Measurements from ENCODE around the gene PRKD2. TPM values are rescaled to one million over a fixed set of nuclear protein-coding genes. Genes with fewer than 3 reads are reported as not detected.

The PRKD2 gene
- total RNA-seq, 4 donors from 2014 or later: 30.8 to 85.7 (median 41.7) TPM

- Histone ChIP-seq H3K27ac (no peak overlapping the region), H3K4me1 (no peaks in the 10 kb centered on the region), H3K4me3 (no peak overlapping the region), H3K36me3 (no peaks in the 10 kb centered on the region), H3K9me3 (no peaks in the 10 kb centered on the region), H3K27me3 (no peaks in the 10 kb centered on the region)
- intact Hi-C loops (cut with DNase I; ENCODE audit: low total_unique reads): loop anchor here (5.0 kb wide), 1 partner anchor 43 kb away; no protein-coding TSS in a partner anchor
- no peak for DNase-seq
- no peak for TF ChIP-seq POLR2A (IDR thresholded peaks at IDR 0.05)
- TF ChIP-seq, protein P1, sequence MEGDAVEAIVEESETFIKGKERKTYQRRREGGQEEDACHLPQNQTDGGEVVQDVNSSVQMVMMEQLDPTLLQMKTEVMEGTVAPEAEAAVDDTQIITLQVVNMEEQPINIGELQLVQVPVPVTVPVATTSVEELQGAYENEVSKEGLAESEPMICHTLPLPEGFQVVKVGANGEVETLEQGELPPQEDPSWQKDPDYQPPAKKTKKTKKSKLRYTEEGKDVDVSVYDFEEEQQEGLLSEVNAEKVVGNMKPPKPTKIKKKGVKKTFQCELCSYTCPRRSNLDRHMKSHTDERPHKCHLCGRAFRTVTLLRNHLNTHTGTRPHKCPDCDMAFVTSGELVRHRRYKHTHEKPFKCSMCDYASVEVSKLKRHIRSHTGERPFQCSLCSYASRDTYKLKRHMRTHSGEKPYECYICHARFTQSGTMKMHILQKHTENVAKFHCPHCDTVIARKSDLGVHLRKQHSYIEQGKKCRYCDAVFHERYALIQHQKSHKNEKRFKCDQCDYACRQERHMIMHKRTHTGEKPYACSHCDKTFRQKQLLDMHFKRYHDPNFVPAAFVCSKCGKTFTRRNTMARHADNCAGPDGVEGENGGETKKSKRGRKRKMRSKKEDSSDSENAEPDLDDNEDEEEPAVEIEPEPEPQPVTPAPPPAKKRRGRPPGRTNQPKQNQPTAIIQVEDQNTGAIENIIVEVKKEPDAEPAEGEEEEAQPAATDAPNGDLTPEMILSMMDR (IDR thresholded peaks at IDR 0.05): no peak
Measured at GRCh38 chr19:46665072-46665471, 51.8 kb downstream of the PRKD2 start.

- Histone ChIP-seq H3K4me3 (peak overlapping the region; percentile 9 to 33), H3K36me3 (no peaks in the 10 kb centered on the region), H3K4me1 (no peaks in the 10 kb centered on the region), H3K27me3 (no peaks in the 10 kb centered on the region), H3K27ac (peak overlapping the region; percentile 89 to 90), H3K9me3 (no peaks in the 10 kb centered on the region)
- intact Hi-C loops (cut with DNase I; ENCODE audit: low total_unique reads): no loop called here
- no peak for TF ChIP-seq POLR2A (IDR thresholded peaks at IDR 0.05)
- TF ChIP-seq, protein P1 (IDR thresholded peaks at IDR 0.05): peak; percentile 94 to 98 (median 98)
- DNase-seq: peak; percentile 86 to 88
Measured at GRCh38 chr19:46661735-46662592, 55.0 kb downstream of the PRKD2 start.

- TF ChIP-seq, protein P1 (IDR thresholded peaks at IDR 0.05): peak in 2 of 4 experiments; percentile 16 to 19
- peak; percentile 47 to 80 for TF ChIP-seq POLR2A (IDR thresholded peaks at IDR 0.05)
- intact Hi-C loops (cut with DNase I; ENCODE audit: low total_unique reads): no loop called here
- Histone ChIP-seq H3K9me3 (no peaks in the 10 kb centered on the region), H3K27ac (peak within 1 kb of the TSS; percentile 92), H3K27me3 (no peaks in the 10 kb centered on the region), H3K36me3 (no peaks in the 10 kb centered on the region), H3K4me3 (peak within 1 kb of the TSS; percentile 63 to 93), H3K4me1 (no peaks in the 10 kb centered on the region)
- DNase-seq: peak; percentile 100
Measured at GRCh38 chr19:46661020-46661731, 55.7 kb downstream of the PRKD2 start, which contains the start of gene DACT3. TSS of gene DACT3 (minus strand) at chr19:46661182. CDS start at chr19:46661064, 118 bp downstream.

DNA sequence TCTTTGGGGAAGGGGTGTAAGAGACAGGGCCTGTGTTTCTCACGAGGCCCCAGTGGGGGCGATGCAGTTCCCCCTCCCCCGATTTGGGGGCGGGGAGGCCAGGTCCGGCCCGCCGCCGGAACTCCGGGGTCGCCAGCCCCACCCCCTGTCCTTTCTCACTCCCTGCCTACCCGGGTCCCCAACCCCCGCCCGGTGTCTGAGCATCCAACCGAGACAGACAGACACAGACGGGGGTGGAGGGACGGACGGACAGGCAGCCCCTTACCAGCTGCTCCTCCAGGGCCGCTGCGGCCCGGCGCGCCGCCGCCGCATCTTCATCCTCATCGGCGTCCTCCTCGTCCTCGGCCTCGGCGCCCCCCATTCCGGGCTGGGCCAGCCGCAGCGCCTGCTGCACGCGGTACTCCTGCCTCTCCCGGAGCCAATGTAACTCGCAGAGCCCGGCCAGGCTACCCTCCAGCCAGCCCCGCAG lies 56.3 kb downstream of the PRKD2 start:
- TF ChIP-seq POLR2A (IDR thresholded peaks at IDR 0.05): no peak
- TF ChIP-seq, protein P1 (IDR thresholded peaks at IDR 0.05): no peak
- Histone ChIP-seq H3K36me3 (no peaks in the 10 kb centered on the region), H3K9me3 (no peaks in the 10 kb centered on the region), H3K27ac (peak overlapping the region; percentile 92), H3K4me3 (peak overlapping the region; percentile 63 to 93), H3K4me1 (no peaks in the 10 kb centered on the region), H3K27me3 (no peaks in the 10 kb centered on the region)
- intact Hi-C loops (cut with DNase I; ENCODE audit: low total_unique reads): no loop called here
- peak in 1 of 2 donors; percentile 60 for DNase-seq

All from uterus (tissue), 4 donors.